Breast epithelium (tissue), 4 donors: ENCODE measurements around the gene MRPL52. TPM values are rescaled to one million over a fixed set of nuclear protein-coding genes. Genes with fewer than 3 reads are reported as not detected.

ENCODE experiments used
- DNase-seq, 2 donors: peaks; one replicate each; pipeline ENCODE4 v3.0.0-alpha.2; 2019; ENCODE audit warnings: low spot score in 2 of 2
- H3K27ac ChIP-seq, 2 donors: fragments of 200-600 bp; sonication (generic) in 1 of 2; one replicate each; pipeline ENCODE4 v1.5.1; 2016 to 2019; ENCODE audit warnings: mild to moderate bottlenecking in 1 of 2
- H3K27me3 ChIP-seq, 2 donors: fragments of 200-600 bp; sonication (generic) in 1 of 2; one replicate each; pipeline versions ENCODE4 v1.5.1 to v1.6.0; 2017 to 2019; ENCODE audit warnings: control low read depth in 1 of 2, mild to moderate bottlenecking in 1 of 2
- H3K36me3 ChIP-seq: fragments of 200-600 bp; one replicate; pipeline ENCODE4 v1.5.1; 2019
- H3K4me1 ChIP-seq, 2 donors: fragments of 200-600 bp; sonication (generic); one replicate each; pipeline ENCODE4 v1.5.1; 2016 to 2019; ENCODE audit warnings: control low read depth in 1 of 2
- H3K4me3 ChIP-seq, 3 donors: fragments of 200-600 bp; sonication (generic); 1 replicate in 2 of 3; 2 replicates in 1 of 3; pipeline ENCODE4 v1.5.1; 2016 to 2019; ENCODE audit warnings: mild to moderate bottlenecking in 3 of 3, moderate library complexity in 2 of 3
- H3K9me3 ChIP-seq, 2 donors: fragments of 200-600 bp; sonication (generic) in 1 of 2; one replicate each; pipeline ENCODE4 v1.5.1; 2016 to 2019; ENCODE audit warnings: control low read depth in 1 of 2
- CTCF ChIP-seq, 3 donors: fragments of 450-650 bp; IDR thresholded peaks; one replicate each; pipeline ENCODE4 v1.5.1; 2016 to 2017; ENCODE audit warnings: antibody characterized with exemption in 3 of 3, mild to moderate bottlenecking in 3 of 3, moderate library complexity in 3 of 3
- POLR2A ChIP-seq: fragments of 450-650 bp; IDR thresholded peaks from one replicate; pipeline ENCODE4 v1.6.1; 2016; ENCODE audit warnings: antibody characterized with exemption, mild to moderate bottlenecking, moderate library complexity
- POLR2AphosphoS5 ChIP-seq, 3 donors: sonication (generic); formaldehyde crosslinking; IDR thresholded peaks; one replicate each; pipeline ENCODE4 v1.6.1; 2017; ENCODE audit warnings: antibody characterized with exemption in 3 of 3
- intact Hi-C: fragments of 100-400 bp; cut with DNase I; formaldehyde crosslinking; loops from one replicate; pipeline ENCODE4 v1.15.1; 2023; ENCODE audit warnings: low total_unique reads
- total RNA-seq, 3 donors: library from RNA; depleted of rRNA; stranded (reverse); fragments of >200 nt; gene quantifications; one replicate each; pipeline ENCODE4 v1.1.0, GENCODE V29; 2016

MRPL52 gene
- total RNA-seq, 3 donors from 2014 or later, result 22.7 to 39.4 (median 34.7) TPM

- Histone ChIP-seq H3K36me3 (peaks cover 13% of the 10 kb centered on the region), H3K4me3 (peak within 1 kb of the TSS; percentile 78 to 99 (median 95)), H3K9me3 (no peaks in the 10 kb centered on the region), H3K27ac (peak within 1 kb of the TSS; percentile 96 to 99), H3K4me1 (peaks cover 0 to 9% of the 10 kb centered on the region in 2 donors), H3K27me3 (no peaks in the 10 kb centered on the region)
- intact Hi-C loops, result loop anchor here (1.0 kb wide), 1 partner anchor 17 kb away; no protein-coding TSS in a partner anchor
- DNase-seq, result peak; percentile 94
- peak in 2 of 3 donors; percentile 67 to 74 for TF ChIP-seq POLR2AphosphoS5 (IDR thresholded peaks at IDR 0.05)
- TF ChIP-seq POLR2A, result peak; percentile 72
- TF ChIP-seq CTCF (IDR thresholded peaks at IDR 0.05), result no peak
Observed at GRCh38 chr14:22871224-22872032, 41.7 kb downstream of the MRPL52 start, which contains the start of gene LRP10. TSS of gene LRP10 (plus strand) at chr14:22871740. CDS start at chr14:22872304, 564 bp downstream.

- peak; percentile 80 to 98 (median 91) for TF ChIP-seq CTCF (IDR thresholded peaks at IDR 0.05)
- no peak for TF ChIP-seq POLR2A
- TF ChIP-seq POLR2AphosphoS5 (IDR thresholded peaks at IDR 0.05), result peak in 2 of 3 donors; percentile 48 to 52
- DNase-seq, result peak; percentile 86 to 88
- peaks cover 0 to 9% of the 10 kb centered on the region in 2 donors for H3K4me1 ChIP-seq
Observed at GRCh38 chr14:22872033-22872832, 42.5 kb downstream of the MRPL52 start.

GRCh38 chr14:22872833-22873520 is 43.3 kb downstream of the MRPL52 start:
- TF ChIP-seq POLR2AphosphoS5 (IDR thresholded peaks at IDR 0.05) (peak in 1 of 3 donors; percentile 20), CTCF (IDR thresholded peaks at IDR 0.05) (peak in 1 of 3 donors; percentile 20), POLR2A (no peak)
- peak in 1 of 2 donors; percentile 43 for DNase-seq
- intact Hi-C loops, result loop anchor here (1.0 kb wide), 1 partner anchor 15 kb away; no protein-coding TSS in a partner anchor
- Histone ChIP-seq H3K4me3 (peak overlapping the region; percentile 78 to 99 (median 95)), H3K27me3 (no peaks in the 10 kb centered on the region), H3K4me1 (peaks cover 0 to 9% of the 10 kb centered on the region in 2 donors), H3K36me3 (peaks cover 22% of the 10 kb centered on the region), H3K27ac (peak overlapping the region; percentile 96 to 99), H3K9me3 (no peaks in the 10 kb centered on the region)

More at GRCh38 chr14:22872033-22872832, 42.5 kb downstream of the MRPL52 start:
- intact Hi-C loops, result loop anchor here (1.0 kb wide), 1 partner anchor 16 kb away; no protein-coding TSS in a partner anchor
- H3K4me3 ChIP-seq, result peak overlapping the region; percentile 78 to 99 (median 95)
- H3K27ac ChIP-seq, result peak overlapping the region; percentile 96 to 99
- no peaks in the 10 kb centered on the region for H3K27me3 ChIP-seq
- H3K9me3 ChIP-seq, result no peaks in the 10 kb centered on the region
- H3K36me3 ChIP-seq, result peaks cover 21% of the 10 kb centered on the region

GRCh38 chr14:22875003-22875747 is 45.5 kb downstream of the MRPL52 start:
- peak in 1 of 2 donors; percentile 39 for DNase-seq
- no peak overlapping the region for H3K4me3 ChIP-seq
- peaks cover 0 to 9% of the 10 kb centered on the region in 2 donors for H3K4me1 ChIP-seq
- H3K27ac ChIP-seq, result peak overlapping the region in 1 of 2 donors; percentile 21
- intact Hi-C loops, result no loop called here
- TF ChIP-seq POLR2A (no peak), POLR2AphosphoS5 (IDR thresholded peaks at IDR 0.05) (no peak), CTCF (IDR thresholded peaks at IDR 0.05) (no peak)
- H3K27me3 ChIP-seq, result no peaks in the 10 kb centered on the region
- no peaks in the 10 kb centered on the region for H3K9me3 ChIP-seq
- H3K36me3 ChIP-seq, result peaks cover 22% of the 10 kb centered on the region
